GM23338 (cell line): ENCODE measurements around the gene RAMACL. TPM values are rescaled to one million over a fixed set of nuclear protein-coding genes. Genes with fewer than 3 reads are reported as not detected.

Experiments
- ATAC-seq: fragments of 200-7000 bp; cut with Tn5 transposase; 3 replicates; pipeline ENCODE4 v1.9.1; 2020
- DNase-seq: peaks from one replicate; pipeline ENCODE4 v3.0.0-alpha.2; 2015; ENCODE audit warnings: low spot score
- H2AFZ ChIP-seq: fragments of 200-600 bp; sonication (generic); 2 replicates; pipeline ENCODE4 v1.8.0; 2016; ENCODE audit warnings: antibody characterized with exemption, mild to moderate bottlenecking, moderate library complexity
- H3F3A ChIP-seq: fragments of 200-600 bp; sonication (generic); replicated peaks from 2 replicates; pipeline ENCODE4 v1.8.0; 2017; ENCODE audit warnings: antibody characterized with exemption, mixed run types, low read depth
- H3K27ac ChIP-seq: fragments of 200-600 bp; sonication (generic); 2 replicates; pipeline ENCODE4 v1.6.1; 2016; ENCODE audit warnings: low read depth
- H3K27me3 ChIP-seq: fragments of 200-600 bp; sonication (generic); 2 replicates; pipeline ENCODE4 v1.8.0; 2016; ENCODE audit warnings: mild to moderate bottlenecking, mixed run types, moderate library complexity; ENCODE audit not compliant: insufficient read depth
- H3K36me3 ChIP-seq: fragments of 200-600 bp; sonication (generic); 2 replicates; pipeline ENCODE4 v1.8.0; 2016; ENCODE audit warnings: mild to moderate bottlenecking; ENCODE audit not compliant: insufficient read depth
- H3K4me1 ChIP-seq: fragments of 200-600 bp; sonication (generic); 2 replicates; pipeline ENCODE4 v1.8.0; 2016; ENCODE audit warnings: mild to moderate bottlenecking, moderate library complexity; ENCODE audit not compliant: insufficient read depth
- H3K4me2 ChIP-seq: fragments of 200-600 bp; sonication (generic); 2 replicates; pipeline ENCODE4 v1.7.1; 2017; ENCODE audit warnings: mixed run types
- H3K4me3 ChIP-seq: fragments of 200-600 bp; sonication (generic); 2 replicates; pipeline ENCODE4 v1.6.1; 2016; ENCODE audit warnings: mixed run types
- H3K79me2 ChIP-seq: fragments of 200-600 bp; sonication (generic); replicated peaks from 2 replicates; pipeline ENCODE4 v1.8.0; 2017; ENCODE audit warnings: mild to moderate bottlenecking; ENCODE audit not compliant: insufficient read depth
- H3K9me2 ChIP-seq: fragments of 200-600 bp; sonication (generic); 2 replicates; pipeline ENCODE4 v1.8.0; 2017; ENCODE audit not compliant: insufficient read depth
- H4K20me1 ChIP-seq: fragments of 200-600 bp; sonication (generic); replicated peaks from 2 replicates; pipeline ENCODE4 v1.8.0; 2017; ENCODE audit warnings: mild to moderate bottlenecking; ENCODE audit not compliant: insufficient read depth
- H3K27ac Mint-ChIP-seq: 2 replicates; pipeline ENCODE4 v1.8.0; 2020; ENCODE audit warnings: inconsistent platforms, mild to moderate bottlenecking, moderate library complexity, mixed read lengths
- H3K27me3 Mint-ChIP-seq: 3 replicates; pipeline ENCODE4 v1.8.0; 2022; ENCODE audit warnings: low read depth, mild to moderate bottlenecking, moderate library complexity, mixed read lengths, inconsistent platforms; ENCODE audit not compliant: insufficient read depth, poor library complexity
- H3K36me3 Mint-ChIP-seq: 3 replicates; pipeline ENCODE4 v1.8.0; 2021; ENCODE audit warnings: low read depth, mild to moderate bottlenecking, inconsistent platforms, moderate library complexity, mixed read lengths
- H3K4me1 Mint-ChIP-seq: 3 replicates; pipeline ENCODE4 v1.8.0; 2020; ENCODE audit warnings: mild to moderate bottlenecking, inconsistent platforms, mixed read lengths
- H3K4me3 Mint-ChIP-seq: 3 replicates; pipeline ENCODE4 v1.8.0; 2021; ENCODE audit warnings: moderate library complexity, mild to moderate bottlenecking, inconsistent platforms, mixed read lengths
- H3K9me3 Mint-ChIP-seq: 3 replicates; pipeline ENCODE4 v1.8.0; 2020; ENCODE audit warnings: moderate library complexity, mild to moderate bottlenecking, inconsistent platforms, mixed read lengths
- CREB1 ChIP-seq: fragments of 250-450 bp; sonication (Bioruptor Pico); IDR thresholded peaks from 2 replicates; pipeline ENCODE4 v1.5.0; 2020; ENCODE audit warnings: low read depth, mild to moderate bottlenecking, moderate library complexity
- CTCF ChIP-seq, 2 experiments: fragments of 200-600 bp in 1 of 2; sonication (generic) in 1 of 2; conservative IDR thresholded peaks; 2 replicates each; pipeline versions ENCODE4 v1.5.1 to v1.6.1; 2016 to 2017; ENCODE audit warnings: antibody characterized with exemption in 2 of 2, low read depth in 2 of 2, mild to moderate bottlenecking in 2 of 2, moderate library complexity in 1 of 2
- EZH2 ChIP-seq: fragments of 200-600 bp; sonication (generic); IDR thresholded peaks from one replicate; pipeline ENCODE4 v1.8.0; 2017; ENCODE audit warnings: antibody characterized with exemption, mild to moderate bottlenecking, low read depth; ENCODE audit not compliant: unreplicated experiment
- EZH2phosphoT487 ChIP-seq: fragments of 200-600 bp; sonication (generic); IDR thresholded peaks from one replicate; pipeline ENCODE4 v1.8.1; 2018; ENCODE audit warnings: antibody characterized with exemption; ENCODE audit not compliant: unreplicated experiment
- JUNB ChIP-seq: IDR thresholded peaks from one replicate; pipeline ENCODE4 v1.6.1; 2016; ENCODE audit warnings: antibody characterized with exemption; ENCODE audit not compliant: unreplicated experiment
- NANOG ChIP-seq: IDR thresholded peaks from 2 replicates; pipeline ENCODE4 v1.6.1; 2016; ENCODE audit warnings: antibody characterized with exemption, borderline replicate concordance
- POLR2AphosphoS5 ChIP-seq: IDR thresholded peaks from 2 replicates; pipeline ENCODE4 v1.6.1; 2016; ENCODE audit warnings: antibody characterized with exemption, low read depth
- STAT1 ChIP-seq: IDR thresholded peaks from one replicate; pipeline ENCODE4 v1.6.1; 2016; ENCODE audit warnings: antibody characterized with exemption; ENCODE audit not compliant: unreplicated experiment
- ZNF114 ChIP-seq: fragments of 250-450 bp; sonication (Bioruptor Pico); IDR thresholded peaks from 2 replicates; pipeline ENCODE4 v1.5.0; 2020; ENCODE audit warnings: mild to moderate bottlenecking, moderate library complexity
- ZNF331 ChIP-seq: fragments of 250-450 bp; sonication (Bioruptor Pico); IDR thresholded peaks from 2 replicates; pipeline ENCODE4 v1.5.0; 2020; ENCODE audit warnings: low read depth, mild to moderate bottlenecking, moderate library complexity
- polyA plus RNA-seq: library from polyadenylated mRNA; unstranded; fragments of >200 nt; fragmentation: Nextera tagmentation; extraction: Ambion mirVana; gene quantifications from 2 replicates; pipeline ENCODE4 v1.2.1, GENCODE V29; 2016
- total RNA-seq: library from RNA; depleted of rRNA; stranded (reverse); fragments of >200 nt; shearing (Covaris generic); gene quantifications from 2 replicates; pipeline ENCODE4 v1.2.3, GENCODE V29; 2014
- TF ChIP-seq, protein P1 (sequence below): fragments of 250-450 bp; sonication (Bioruptor Pico); IDR thresholded peaks from 2 replicates; pipeline ENCODE4 v1.5.0; 2020; ENCODE audit warnings: mild to moderate bottlenecking, moderate library complexity
- TF ChIP-seq, protein P2 (sequence below): IDR thresholded peaks from 2 replicates; pipeline ENCODE4 v1.6.1; 2016; ENCODE audit warnings: antibody characterized with exemption
- TF ChIP-seq, protein P3 (sequence below): IDR thresholded peaks from one replicate; pipeline ENCODE4 v1.6.1; 2018; ENCODE audit warnings: antibody characterized with exemption; ENCODE audit not compliant: unreplicated experiment

Gene RAMACL
- total and polyA plus RNA-seq, 2 experiments from 2014 or later, result 0.61 to 4.0 TPM

DNA sequence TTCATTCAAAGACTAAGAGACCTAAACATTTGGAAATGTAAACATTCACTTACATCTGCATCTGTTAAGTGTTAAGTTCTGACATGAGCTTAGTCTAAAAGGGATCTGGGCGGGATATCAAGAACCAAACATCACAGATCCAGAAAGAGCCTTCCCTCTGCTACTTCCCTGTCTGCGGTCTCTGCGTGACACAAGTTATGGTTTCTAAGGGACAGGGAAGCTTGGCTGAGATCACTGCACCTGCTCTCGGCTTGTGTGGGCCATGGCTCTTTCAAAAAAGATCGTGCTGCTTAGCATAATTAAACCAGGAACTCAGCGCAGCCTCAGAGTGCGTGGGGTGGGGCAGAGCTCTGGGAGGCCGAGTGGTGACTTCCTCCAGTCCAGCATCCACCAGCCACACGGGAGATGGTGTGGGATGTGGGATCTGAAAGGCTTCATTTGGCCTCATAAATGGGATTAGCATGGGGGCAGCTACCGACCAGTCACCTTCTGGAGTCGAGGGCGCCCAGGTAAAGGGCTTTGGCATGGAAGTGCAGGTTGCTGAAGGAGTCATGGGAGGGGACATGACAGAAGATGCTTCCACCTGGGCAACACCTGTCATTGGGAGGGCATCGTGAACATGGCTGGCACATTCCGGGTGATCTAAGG, 16.7 kb upstream of the RAMACL start:
- peaks cover 14% of the 10 kb centered on the region for H3K4me1 ChIP-seq
- no peak for ATAC-seq
- Mint-ChIP-seq H3K4me3 (no peak overlapping the region), H3K9me3 (no peaks in the 10 kb centered on the region; the same call in 2 of the 3 replicates), H3K4me1 (peaks cover 37% of the 10 kb centered on the region), H3K36me3 (no peaks in the 10 kb centered on the region; the same call in 1 of the 3 replicates), H3K27ac (no peak overlapping the region), H3K27me3 (peaks cover 3% of the 10 kb centered on the region)
- TF ChIP-seq ZNF331 (no peak), EZH2 (no peak), CREB1 (CRISPR knock-in tag) (no peak), POLR2AphosphoS5 (no peak), STAT1 (no peak), NANOG (no peak), CTCF (conservative IDR thresholded peaks at IDR 0.05; ENCODE audit: low read depth in 2 of 2) (no peak), JUNB (no peak), EZH2phosphoT487 (no peak), ZNF114 (CRISPR knock-in tag) (no peak)
- TF ChIP-seq, protein P1, sequence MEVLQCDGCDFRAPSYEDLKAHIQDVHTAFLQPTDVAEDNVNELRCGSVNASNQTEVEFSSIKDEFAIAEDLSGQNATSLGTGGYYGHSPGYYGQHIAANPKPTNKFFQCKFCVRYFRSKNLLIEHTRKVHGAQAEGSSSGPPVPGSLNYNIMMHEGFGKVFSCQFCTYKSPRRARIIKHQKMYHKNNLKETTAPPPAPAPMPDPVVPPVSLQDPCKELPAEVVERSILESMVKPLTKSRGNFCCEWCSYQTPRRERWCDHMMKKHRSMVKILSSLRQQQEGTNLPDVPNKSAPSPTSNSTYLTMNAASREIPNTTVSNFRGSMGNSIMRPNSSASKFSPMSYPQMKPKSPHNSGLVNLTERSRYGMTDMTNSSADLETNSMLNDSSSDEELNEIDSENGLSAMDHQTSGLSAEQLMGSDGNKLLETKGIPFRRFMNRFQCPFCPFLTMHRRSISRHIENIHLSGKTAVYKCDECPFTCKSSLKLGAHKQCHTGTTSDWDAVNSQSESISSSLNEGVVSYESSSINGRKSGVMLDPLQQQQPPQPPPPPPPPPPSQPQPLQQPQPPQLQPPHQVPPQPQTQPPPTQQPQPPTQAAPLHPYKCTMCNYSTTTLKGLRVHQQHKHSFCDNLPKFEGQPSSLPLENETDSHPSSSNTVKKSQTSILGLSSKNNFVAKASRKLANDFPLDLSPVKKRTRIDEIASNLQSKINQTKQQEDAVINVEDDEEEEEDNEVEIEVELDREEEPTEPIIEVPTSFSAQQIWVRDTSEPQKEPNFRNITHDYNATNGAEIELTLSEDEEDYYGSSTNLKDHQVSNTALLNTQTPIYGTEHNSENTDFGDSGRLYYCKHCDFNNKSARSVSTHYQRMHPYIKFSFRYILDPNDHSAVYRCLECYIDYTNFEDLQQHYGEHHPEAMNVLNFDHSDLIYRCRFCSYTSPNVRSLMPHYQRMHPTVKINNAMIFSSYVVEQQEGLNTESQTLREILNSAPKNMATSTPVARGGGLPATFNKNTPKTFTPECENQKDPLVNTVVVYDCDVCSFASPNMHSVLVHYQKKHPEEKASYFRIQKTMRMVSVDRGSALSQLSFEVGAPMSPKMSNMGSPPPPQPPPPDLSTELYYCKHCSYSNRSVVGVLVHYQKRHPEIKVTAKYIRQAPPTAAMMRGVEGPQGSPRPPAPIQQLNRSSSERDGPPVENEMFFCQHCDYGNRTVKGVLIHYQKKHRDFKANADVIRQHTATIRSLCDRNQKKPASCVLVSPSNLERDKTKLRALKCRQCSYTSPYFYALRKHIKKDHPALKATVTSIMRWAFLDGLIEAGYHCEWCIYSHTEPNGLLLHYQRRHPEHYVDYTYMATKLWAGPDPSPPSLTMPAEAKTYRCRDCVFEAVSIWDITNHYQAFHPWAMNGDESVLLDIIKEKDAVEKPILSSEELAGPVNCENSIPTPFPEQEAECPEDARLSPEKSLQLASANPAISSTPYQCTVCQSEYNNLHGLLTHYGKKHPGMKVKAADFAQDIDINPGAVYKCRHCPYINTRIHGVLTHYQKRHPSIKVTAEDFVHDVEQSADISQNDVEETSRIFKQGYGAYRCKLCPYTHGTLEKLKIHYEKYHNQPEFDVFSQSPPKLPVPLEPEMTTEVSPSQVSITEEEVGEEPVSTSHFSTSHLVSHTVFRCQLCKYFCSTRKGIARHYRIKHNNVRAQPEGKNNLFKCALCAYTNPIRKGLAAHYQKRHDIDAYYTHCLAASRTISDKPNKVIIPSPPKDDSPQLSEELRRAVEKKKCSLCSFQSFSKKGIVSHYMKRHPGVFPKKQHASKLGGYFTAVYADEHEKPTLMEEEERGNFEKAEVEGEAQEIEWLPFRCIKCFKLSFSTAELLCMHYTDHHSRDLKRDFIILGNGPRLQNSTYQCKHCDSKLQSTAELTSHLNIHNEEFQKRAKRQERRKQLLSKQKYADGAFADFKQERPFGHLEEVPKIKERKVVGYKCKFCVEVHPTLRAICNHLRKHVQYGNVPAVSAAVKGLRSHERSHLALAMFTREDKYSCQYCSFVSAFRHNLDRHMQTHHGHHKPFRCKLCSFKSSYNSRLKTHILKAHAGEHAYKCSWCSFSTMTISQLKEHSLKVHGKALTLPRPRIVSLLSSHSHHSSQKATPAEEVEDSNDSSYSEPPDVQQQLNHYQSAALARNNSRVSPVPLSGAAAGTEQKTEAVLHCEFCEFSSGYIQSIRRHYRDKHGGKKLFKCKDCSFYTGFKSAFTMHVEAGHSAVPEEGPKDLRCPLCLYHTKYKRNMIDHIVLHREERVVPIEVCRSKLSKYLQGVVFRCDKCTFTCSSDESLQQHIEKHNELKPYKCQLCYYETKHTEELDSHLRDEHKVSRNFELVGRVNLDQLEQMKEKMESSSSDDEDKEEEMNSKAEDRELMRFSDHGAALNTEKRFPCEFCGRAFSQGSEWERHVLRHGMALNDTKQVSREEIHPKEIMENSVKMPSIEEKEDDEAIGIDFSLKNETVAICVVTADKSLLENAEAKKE (CRISPR knock-in tag), result no peak
- TF ChIP-seq, protein P2, sequence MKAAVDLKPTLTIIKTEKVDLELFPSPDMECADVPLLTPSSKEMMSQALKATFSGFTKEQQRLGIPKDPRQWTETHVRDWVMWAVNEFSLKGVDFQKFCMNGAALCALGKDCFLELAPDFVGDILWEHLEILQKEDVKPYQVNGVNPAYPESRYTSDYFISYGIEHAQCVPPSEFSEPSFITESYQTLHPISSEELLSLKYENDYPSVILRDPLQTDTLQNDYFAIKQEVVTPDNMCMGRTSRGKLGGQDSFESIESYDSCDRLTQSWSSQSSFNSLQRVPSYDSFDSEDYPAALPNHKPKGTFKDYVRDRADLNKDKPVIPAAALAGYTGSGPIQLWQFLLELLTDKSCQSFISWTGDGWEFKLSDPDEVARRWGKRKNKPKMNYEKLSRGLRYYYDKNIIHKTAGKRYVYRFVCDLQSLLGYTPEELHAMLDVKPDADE, result no peak
- TF ChIP-seq, protein P3, sequence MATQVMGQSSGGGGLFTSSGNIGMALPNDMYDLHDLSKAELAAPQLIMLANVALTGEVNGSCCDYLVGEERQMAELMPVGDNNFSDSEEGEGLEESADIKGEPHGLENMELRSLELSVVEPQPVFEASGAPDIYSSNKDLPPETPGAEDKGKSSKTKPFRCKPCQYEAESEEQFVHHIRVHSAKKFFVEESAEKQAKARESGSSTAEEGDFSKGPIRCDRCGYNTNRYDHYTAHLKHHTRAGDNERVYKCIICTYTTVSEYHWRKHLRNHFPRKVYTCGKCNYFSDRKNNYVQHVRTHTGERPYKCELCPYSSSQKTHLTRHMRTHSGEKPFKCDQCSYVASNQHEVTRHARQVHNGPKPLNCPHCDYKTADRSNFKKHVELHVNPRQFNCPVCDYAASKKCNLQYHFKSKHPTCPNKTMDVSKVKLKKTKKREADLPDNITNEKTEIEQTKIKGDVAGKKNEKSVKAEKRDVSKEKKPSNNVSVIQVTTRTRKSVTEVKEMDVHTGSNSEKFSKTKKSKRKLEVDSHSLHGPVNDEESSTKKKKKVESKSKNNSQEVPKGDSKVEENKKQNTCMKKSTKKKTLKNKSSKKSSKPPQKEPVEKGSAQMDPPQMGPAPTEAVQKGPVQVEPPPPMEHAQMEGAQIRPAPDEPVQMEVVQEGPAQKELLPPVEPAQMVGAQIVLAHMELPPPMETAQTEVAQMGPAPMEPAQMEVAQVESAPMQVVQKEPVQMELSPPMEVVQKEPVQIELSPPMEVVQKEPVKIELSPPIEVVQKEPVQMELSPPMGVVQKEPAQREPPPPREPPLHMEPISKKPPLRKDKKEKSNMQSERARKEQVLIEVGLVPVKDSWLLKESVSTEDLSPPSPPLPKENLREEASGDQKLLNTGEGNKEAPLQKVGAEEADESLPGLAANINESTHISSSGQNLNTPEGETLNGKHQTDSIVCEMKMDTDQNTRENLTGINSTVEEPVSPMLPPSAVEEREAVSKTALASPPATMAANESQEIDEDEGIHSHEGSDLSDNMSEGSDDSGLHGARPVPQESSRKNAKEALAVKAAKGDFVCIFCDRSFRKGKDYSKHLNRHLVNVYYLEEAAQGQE, result no peak
- H3K4me2 ChIP-seq, result no peak overlapping the region
- no peaks in the 10 kb centered on the region for H3K9me2 ChIP-seq
- H3K27me3 ChIP-seq, result no peaks in the 10 kb centered on the region
- H3K4me3 ChIP-seq, result no peak overlapping the region
- no peak overlapping the region for H3K27ac ChIP-seq
- no peaks in the 10 kb centered on the region for H3K36me3 ChIP-seq
- no peak overlapping the region for H2AFZ ChIP-seq
- peaks cover 92% of the 10 kb centered on the region for H3K79me2 ChIP-seq
- H3F3A ChIP-seq, result no peaks in the 10 kb centered on the region
- peaks cover 27% of the 10 kb centered on the region for H4K20me1 ChIP-seq
- no peak for DNase-seq
